ENCODE measurements around the gene PACRG.

DNA sequence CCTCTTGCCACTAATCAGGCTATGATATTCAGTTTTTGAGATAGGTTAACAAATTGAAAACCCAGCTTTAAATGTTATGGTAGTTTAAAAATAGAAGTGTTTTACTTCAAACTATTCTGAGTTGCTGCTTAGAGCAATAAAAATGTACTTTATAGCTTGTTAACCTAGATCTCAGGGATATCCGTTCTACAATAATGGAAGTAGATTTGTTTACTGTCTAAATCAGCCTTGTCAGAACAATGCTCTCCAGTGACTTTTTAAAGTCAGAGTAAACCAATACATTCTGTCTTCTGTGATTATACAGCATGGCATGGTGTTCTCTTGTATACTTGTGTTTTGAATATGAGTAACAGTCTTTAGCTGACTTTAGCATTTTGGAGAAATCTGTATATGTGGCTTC lies 161.5 kb downstream of the PACRG start:
- TF ChIP-seq, protein P1, sequence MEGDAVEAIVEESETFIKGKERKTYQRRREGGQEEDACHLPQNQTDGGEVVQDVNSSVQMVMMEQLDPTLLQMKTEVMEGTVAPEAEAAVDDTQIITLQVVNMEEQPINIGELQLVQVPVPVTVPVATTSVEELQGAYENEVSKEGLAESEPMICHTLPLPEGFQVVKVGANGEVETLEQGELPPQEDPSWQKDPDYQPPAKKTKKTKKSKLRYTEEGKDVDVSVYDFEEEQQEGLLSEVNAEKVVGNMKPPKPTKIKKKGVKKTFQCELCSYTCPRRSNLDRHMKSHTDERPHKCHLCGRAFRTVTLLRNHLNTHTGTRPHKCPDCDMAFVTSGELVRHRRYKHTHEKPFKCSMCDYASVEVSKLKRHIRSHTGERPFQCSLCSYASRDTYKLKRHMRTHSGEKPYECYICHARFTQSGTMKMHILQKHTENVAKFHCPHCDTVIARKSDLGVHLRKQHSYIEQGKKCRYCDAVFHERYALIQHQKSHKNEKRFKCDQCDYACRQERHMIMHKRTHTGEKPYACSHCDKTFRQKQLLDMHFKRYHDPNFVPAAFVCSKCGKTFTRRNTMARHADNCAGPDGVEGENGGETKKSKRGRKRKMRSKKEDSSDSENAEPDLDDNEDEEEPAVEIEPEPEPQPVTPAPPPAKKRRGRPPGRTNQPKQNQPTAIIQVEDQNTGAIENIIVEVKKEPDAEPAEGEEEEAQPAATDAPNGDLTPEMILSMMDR (IDR thresholded peaks at IDR 0.05) = no peak
- TF ChIP-seq POLR2AphosphoS5 (IDR thresholded peaks at IDR 0.05; ENCODE audit: low read depth, low read length) = no peak
- TF ChIP-seq, protein P2, sequence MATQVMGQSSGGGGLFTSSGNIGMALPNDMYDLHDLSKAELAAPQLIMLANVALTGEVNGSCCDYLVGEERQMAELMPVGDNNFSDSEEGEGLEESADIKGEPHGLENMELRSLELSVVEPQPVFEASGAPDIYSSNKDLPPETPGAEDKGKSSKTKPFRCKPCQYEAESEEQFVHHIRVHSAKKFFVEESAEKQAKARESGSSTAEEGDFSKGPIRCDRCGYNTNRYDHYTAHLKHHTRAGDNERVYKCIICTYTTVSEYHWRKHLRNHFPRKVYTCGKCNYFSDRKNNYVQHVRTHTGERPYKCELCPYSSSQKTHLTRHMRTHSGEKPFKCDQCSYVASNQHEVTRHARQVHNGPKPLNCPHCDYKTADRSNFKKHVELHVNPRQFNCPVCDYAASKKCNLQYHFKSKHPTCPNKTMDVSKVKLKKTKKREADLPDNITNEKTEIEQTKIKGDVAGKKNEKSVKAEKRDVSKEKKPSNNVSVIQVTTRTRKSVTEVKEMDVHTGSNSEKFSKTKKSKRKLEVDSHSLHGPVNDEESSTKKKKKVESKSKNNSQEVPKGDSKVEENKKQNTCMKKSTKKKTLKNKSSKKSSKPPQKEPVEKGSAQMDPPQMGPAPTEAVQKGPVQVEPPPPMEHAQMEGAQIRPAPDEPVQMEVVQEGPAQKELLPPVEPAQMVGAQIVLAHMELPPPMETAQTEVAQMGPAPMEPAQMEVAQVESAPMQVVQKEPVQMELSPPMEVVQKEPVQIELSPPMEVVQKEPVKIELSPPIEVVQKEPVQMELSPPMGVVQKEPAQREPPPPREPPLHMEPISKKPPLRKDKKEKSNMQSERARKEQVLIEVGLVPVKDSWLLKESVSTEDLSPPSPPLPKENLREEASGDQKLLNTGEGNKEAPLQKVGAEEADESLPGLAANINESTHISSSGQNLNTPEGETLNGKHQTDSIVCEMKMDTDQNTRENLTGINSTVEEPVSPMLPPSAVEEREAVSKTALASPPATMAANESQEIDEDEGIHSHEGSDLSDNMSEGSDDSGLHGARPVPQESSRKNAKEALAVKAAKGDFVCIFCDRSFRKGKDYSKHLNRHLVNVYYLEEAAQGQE (IDR thresholded peaks at IDR 0.05; ENCODE audit: insufficient read depth in 1 of 2, low read depth in 2 of 2, low read length in 1 of 2) = no peak
